GM12891 (cell line): ENCODE results near the gene HAGH.
"Not testable (repeated sequence)": the region's sequence is repeated elsewhere in the genome, so short reads cannot be mapped to it uniquely, and the experiment has no call there.

Source experiments
- DNase-seq: peaks from one replicate; pipeline ENCODE4 v3.0.0; 2011; ENCODE audit warnings: low spot score; ENCODE audit not compliant: insufficient read length
- FAIRE-seq: peaks from 2 replicates; lab custom pipeline; 2011; peaks lifted over from hg19 to GRCh38; lab: Jason Lieb, UNC
- PAX5 ChIP-seq: IDR thresholded peaks from 2 replicates; pipeline ENCODE4 v1.6.1; 2011; ENCODE audit warnings: low read length, moderate library complexity, mild to moderate bottlenecking; ENCODE audit not compliant: insufficient read depth, severe bottlenecking
- POLR2A ChIP-seq: IDR thresholded peaks from 2 replicates; pipeline ENCODE4 v1.6.1; 2011; ENCODE audit warnings: low read depth, low read length, control low read depth
- POLR2AphosphoS5 ChIP-seq: IDR thresholded peaks from 2 replicates; pipeline ENCODE4 v1.6.1; 2011; ENCODE audit warnings: low read depth, low read length, control low read depth
- POU2F2 ChIP-seq: IDR thresholded peaks from 2 replicates; pipeline ENCODE4 v1.6.1; 2011; ENCODE audit warnings: low read depth, mild to moderate bottlenecking, control low read depth, low read length, moderate library complexity
- SPI1 ChIP-seq: IDR thresholded peaks from 2 replicates; pipeline ENCODE4 v1.6.1; 2011; ENCODE audit warnings: low read depth, low read length, control low read depth
- TAF1 ChIP-seq: IDR thresholded peaks from 2 replicates; pipeline ENCODE4 v1.6.1; 2011; ENCODE audit warnings: low read depth, low read length, control low read depth

Gene HAGH

DNA sequence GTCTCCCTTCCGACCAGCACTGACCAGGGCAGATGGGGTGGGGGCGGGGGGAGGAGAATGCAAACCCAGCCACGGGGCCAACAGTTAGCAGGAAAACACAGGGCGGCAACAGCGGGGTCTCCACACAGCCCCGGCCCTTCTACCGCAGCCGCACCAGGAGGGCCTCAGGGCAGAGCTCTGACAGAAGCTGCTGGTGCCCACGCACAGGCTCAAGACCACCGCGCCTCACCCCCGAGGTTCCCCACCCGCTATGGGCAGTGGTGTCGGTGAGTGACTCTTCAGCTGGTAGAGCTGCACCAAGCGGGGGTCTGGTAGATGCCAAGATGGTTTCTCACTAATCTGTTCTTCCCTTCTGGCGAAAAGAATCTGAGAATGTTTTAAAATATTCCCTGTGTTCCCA lies 16.1 kb downstream of the HAGH start:
- FAIRE-seq (no peak), DNase-seq (no peak)
- TF ChIP-seq SPI1 (no peak), POLR2AphosphoS5 (no peak), PAX5 (no peak), POU2F2 (no peak), TAF1 (no peak), POLR2A (no peak)

DNA sequence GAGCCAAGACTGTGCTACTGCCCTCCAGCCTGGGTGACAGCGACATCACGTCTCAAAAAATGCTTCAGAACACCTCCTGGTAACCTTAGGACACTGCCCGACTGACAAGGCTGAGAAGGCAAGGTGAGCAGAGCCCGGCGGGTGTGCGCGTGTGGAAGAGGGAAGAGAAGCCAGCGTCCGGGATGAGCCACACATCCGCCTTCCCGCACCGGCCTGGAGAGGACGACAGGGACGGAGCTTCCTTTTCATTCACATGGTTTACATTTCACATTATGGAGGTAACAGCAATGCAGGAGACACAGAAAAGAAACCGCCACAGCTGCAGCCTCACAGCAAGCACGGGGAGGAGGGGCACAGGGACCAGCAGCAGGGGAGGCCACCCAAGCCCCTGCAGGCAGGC lies 16.5 kb downstream of the HAGH start:
- TF ChIP-seq SPI1 (no peak), PAX5 (no peak), TAF1 (no peak), POLR2AphosphoS5 (no peak), POLR2A (no peak), POU2F2 (no peak)
- no peak for FAIRE-seq

DNA sequence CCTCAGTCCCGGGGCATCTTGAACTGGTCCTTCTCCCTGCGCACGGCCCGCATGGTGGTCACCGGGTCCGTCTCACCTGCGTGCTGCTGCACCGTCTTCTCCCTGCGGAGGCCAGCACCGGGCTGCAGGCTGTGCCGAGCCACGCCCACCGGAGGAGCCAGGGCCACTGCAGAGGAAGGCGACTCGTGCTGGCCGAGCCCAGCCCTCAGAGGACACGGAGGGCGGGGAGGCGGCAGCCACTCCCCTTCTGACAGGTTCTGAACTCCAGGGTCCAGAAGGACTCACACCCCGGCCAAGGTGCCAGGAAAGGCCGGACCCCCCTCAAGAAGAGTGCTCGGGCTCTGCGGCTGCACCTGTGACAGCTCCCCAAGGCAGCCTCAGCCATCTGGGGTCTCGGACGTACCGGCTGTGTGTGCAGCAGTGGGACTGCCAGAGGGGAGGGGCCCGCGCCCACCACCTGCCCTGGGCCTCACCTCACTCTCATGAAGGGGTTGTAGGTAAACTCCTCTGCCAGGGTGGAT lies 17.3 kb downstream of the HAGH start:
- FAIRE-seq: no peak
- TF ChIP-seq POLR2AphosphoS5 (no peak), POU2F2 (no peak), TAF1 (no peak), PAX5 (no peak), POLR2A (no peak), SPI1 (no peak)
- no peak for DNase-seq

More for the DNA sequence above, 16.5 kb downstream of the HAGH start:
- no peak for DNase-seq

DNA sequence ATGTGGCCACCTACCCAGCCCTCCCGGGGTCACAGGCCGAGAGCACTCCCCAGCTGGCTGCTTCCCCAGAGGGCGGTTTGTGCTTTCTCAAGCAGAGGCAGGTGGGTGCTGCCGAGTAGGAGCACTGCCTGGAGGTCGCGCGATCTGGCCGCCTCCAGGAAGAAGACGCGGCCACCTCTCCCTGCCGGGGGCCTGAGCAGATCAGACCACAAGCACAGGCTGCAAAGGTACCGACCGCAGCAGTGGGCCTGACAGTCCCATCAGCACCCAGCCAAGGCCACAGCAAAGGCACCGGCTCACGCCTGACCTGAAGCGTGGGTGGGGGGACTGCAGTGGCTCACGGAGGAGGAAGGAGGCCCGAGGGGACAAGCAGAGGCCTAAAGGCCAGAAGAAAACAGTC lies 17.9 kb downstream of the HAGH start:
- DNase-seq (no peak), FAIRE-seq (no peak)
- TF ChIP-seq POU2F2: no peak

DNA sequence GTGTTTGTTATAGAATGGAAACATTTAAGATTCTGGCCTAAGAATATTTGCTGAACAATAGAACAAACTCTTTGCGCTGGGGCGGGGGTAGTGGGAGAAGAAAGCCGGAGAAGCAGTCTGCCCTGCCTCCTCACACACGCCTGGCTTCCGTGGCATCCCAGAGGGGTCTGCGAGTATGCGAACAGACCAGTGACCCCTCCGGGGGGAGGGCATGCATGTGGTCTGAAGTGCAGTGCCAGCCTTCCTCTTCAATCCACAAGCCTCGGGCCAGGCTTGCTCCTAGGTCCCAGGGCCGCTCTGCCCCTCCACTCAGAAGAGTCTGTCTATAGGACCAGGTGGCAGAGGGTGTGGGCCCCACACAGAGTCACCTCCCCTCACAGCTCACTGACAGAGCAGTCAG lies 19.0 kb downstream of the HAGH start:
- FAIRE-seq: no peak
- DNase-seq: no peak
- TF ChIP-seq TAF1 (no peak), POU2F2 (no peak), PAX5 (no peak)

DNA sequence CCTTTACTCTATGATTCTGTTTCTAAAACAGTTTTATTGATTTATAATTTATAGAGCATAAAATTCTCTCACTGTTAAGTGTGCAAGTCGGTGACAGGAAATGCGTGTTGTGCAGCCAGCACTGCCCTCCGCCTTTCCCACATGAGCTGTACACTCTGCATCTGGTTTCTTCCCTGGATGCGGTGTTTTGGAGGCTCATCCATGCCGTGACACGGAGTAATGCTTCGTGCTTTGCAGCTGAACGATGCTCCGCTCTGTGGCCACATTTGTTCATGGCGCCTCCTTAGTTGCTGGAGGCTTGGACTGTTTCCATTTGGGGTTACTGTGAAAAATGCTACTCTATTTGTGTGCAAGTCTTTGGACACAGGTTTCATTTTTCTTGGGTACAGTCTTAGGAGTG lies 25.9 kb downstream of the HAGH start:
- no peak for TF ChIP-seq POLR2AphosphoS5
- no peak for TF ChIP-seq POLR2A
- TF ChIP-seq SPI1: no peak
- TF ChIP-seq TAF1: no peak
- no peak for TF ChIP-seq PAX5
- no peak for TF ChIP-seq POU2F2
- FAIRE-seq: no peak
- no peak for DNase-seq

DNA sequence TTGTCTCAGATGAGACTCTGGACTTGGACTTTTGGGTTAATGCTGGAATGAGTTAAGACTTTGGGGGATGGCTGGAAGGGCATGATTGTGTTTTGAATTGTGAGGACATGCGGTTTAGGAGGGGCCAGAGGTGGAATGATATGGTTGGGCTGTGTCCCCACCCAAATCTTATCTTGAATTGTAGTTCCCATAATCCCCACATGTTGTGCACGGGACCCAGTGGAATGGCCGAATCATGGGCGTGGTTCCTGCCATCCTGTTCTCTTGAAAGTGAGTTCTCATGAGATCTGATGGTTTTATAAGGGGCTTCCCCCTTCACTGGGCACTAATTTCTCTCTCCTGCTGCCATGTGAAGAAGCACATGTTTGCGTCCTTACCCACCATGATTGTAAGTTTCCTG lies 27.4 kb downstream of the HAGH start:
- FAIRE-seq, DNase-seq: not testable (repeated sequence)

DNA sequence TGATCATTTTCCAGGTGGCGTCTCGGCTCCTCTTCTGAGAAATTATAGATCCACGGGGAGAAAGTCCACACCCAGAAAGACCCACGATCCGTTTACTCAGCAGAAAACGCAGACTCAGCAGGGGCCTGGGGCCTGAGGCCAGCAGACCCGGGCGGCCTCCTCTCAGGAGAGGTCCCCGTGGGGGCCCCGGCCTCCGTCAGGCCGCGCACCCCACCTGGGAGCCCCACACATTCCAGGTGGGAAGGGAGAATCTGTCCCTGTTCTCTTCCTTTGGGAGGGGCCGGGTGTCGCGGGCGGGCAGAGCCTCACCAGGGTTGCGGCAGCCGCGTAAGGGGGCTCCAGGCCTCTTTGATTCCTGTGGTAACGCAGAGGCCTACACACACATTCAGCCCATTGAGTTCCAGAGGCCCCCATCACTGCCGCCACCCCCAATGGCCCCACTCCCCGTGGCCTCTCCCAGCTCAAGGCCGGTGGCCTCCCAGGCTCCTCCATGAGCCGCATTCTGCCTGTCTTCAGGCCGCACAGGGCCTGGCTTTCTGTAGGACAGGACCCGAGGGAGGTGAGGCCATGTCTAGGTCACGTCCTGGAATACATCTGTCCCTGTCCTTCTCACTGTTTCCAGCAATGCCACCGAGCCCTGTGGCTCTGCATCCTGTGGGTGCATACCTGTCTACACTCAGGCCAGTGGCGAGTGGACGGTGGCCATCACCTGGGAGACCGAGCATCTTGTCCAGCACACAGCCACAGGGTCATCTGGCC lies 31.5 kb downstream of the HAGH start:
- DNase-seq (no peak), FAIRE-seq (no peak)
- no peak for TF ChIP-seq POLR2A
- no peak for TF ChIP-seq TAF1
- TF ChIP-seq POU2F2: no peak
- TF ChIP-seq SPI1: no peak
- no peak for TF ChIP-seq POLR2AphosphoS5
- no peak for TF ChIP-seq PAX5

DNA sequence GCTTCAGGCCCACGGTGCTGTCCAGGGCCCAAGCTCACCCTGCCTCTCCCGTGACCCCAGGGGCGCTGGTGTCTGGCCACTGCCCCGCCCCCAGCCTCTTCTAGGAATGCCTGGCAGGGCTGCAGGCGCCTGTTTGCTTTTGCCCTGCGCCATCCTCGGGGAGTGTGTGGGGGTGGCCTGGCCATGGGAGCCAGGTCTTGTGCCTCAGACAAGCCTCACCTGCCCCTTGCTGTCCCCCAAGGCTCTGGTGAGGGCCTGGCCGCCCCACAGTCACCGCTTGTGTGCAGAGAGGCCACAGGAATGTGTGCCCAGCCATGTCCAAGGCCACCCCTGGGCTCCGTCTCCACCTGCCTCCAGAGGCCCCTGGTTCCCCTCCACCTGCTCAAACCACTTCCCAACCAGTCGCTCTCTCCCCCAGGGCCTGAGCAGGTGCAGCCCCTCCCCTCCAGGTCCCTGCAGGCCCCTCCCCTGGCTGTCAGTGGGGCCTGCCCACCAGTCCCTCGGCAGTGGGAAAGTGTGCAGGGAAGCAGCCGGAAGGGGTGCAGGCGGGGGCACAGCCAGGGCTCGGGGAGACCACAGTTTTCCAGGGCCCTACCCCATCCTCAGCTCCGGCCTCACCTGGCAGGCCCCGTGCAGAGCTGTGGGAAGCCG lies 32.3 kb downstream of the HAGH start:
- no peak for TF ChIP-seq POU2F2
- TF ChIP-seq POLR2AphosphoS5: no peak
- no peak for TF ChIP-seq TAF1
- no peak for TF ChIP-seq POLR2A
- no peak for TF ChIP-seq SPI1
- no peak for TF ChIP-seq PAX5
- DNase-seq (no peak), FAIRE-seq (no peak)
